Activated CD8-positive, alpha-beta memory T cell treated with anti-CD3 and anti-CD28 coated beads, Interleukin-2, amount 50 U/mL, for 48 hours (primary cell): ENCODE results near the gene TSPAN5.

Experiments
- DNase-seq: peaks from one replicate; pipeline ENCODE4 v3.0.0-alpha.2; 2020

TSPAN5 gene

DNA sequence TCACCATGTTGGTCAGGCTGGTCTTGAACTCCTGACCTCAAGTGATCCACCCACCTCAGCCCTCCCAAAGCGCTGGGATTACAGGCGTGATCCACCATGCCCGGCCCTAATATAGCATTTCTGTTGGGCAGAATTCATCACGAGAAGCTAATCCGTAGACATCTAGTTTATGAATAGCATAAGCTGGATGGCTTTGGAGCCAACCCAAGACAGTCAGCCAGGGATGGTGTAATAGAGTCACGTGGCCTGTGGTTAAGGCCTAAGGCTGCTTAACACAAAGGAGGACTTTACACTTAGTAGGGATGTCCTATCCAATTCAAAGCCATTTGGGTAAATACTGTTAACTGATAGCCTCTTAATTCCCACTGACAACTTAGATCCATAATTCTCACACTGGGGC lies 223.6 kb downstream of the TSPAN5 start:
- no peak for DNase-seq

DNA sequence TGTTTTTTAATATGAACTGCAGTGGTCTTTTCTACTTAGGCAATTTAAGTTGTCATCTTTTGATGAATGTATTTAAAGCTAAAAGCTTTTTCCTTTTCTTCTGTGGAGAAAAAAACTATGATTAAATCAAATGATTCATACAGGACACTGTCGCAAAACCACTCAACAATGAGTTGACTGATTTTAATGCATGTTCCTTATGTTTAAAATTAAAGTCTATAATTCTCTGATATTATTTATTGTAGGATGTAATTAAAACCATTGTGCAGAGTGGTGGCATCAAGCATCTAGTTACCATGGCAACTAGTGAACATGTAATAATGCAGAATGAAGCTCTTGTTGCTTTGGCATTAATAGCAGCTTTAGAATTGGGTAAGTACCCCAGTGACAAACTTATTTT lies 224.7 kb downstream of the TSPAN5 start:
- no peak for DNase-seq

DNA sequence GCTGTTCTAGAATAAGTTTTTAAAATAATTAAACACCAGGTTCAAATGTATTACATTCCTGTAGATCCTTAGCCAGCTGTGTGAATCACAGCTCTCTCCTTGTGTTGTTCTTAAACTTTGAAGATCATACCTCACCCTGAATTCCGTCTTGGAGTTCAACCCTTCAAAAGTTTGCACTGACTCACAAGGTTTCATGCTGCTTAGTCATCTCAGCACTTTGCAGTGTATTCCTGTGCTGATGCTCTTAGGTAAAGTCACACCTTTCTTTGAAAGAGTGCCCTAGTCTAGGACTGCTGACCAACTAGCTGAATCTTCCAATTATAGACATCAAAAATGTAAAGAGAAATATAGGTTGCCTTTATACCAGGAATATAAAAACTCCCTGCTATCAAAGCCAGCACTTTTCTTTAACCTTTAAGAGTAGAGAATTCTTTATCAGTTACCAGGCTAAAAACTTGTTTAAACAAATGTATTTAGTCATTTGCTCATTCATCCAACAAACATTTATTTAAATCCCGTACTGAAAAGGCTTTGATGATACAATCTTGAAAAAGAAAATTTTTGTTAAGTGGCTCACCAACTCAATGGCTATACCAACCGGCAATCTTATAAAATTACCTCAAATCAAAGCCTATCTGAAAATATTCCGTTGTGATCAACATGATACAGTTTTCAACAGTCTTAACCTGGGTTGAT lies 227.6 kb downstream of the TSPAN5 start:
- no peak for DNase-seq

DNA sequence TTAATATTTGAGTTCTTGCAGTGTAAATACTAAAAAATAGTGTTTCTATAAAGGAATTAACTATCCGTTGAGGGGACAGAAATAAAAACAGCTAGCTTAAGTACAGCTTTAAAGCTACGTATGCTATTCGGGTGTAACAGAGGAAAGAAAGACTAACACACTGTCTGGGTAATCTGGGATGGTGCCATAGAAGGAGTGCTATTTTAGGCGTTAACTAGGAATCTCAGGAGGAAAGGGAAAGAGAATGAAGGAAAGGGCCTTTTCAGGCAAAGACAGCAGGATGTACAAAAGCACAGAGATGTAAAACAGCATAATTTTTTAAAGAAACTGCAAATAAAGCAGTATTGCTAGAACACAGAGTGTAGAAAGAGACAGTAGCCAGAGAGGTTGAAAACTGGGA lies 235.4 kb downstream of the TSPAN5 start:
- no peak for DNase-seq

DNA sequence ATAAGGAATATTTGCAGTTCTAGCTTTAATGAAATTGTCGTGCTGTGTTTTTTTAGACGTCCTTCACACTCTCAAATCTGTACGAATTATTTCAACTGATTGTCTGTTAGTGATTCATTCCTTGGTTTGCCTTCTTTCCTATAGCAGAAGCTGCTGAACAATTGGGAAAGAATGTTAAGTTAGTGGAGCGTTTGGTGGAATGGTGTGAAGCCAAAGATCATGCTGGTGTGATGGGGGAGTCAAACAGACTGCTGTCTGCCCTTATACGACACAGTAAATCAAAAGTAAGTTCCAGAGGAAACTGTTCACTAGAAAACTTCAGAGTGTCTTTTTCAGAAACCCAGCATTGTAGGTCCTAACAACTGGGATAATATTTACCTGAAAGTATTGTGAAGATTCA lies 237.3 kb downstream of the TSPAN5 start:
- DNase-seq = no peak
